HT-29 (cell line): ENCODE measurements around the gene RALGPS2. TPM values are rescaled to one million over a fixed set of nuclear protein-coding genes. Genes with fewer than 3 reads are reported as not detected.
A peak's percentile ranks its signal among the peaks of the same experiment; 100 is the strongest.

Experiments used
- DNase-seq: peaks from one replicate; pipeline ENCODE4 v3.0.0-alpha.2; 2015; ENCODE audit warnings: low spot score
- total RNA-seq: library from RNA; depleted of rRNA; stranded (reverse); fragments of >200 nt; shearing (Covaris generic); gene quantifications from 2 replicates; pipeline ENCODE4 v1.2.3, GENCODE V29; 2014

RALGPS2 gene
- total RNA-seq, 1 experiment from 2014 or later: 11.6 TPM

DNA sequence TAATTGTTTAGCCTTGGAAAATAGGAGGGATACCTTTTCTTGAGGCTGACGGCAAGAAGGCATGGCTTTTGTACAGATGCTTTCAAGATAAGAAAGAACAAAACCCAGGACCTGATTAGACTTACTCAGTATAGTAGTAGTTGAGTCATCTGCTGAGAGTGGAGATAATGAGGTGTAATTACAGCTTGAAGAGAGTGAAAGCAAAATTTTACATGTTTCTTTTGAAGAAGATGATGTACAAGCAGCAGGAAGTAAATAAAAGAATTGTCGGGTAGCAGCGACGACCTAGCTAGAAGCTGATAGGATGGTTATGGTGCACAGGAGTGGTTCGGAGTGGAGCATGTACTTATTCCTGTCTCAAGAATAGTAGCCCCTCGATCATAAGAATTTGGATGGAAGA lies 139.3 kb downstream of the RALGPS2 start:
- no peak for DNase-seq

DNA sequence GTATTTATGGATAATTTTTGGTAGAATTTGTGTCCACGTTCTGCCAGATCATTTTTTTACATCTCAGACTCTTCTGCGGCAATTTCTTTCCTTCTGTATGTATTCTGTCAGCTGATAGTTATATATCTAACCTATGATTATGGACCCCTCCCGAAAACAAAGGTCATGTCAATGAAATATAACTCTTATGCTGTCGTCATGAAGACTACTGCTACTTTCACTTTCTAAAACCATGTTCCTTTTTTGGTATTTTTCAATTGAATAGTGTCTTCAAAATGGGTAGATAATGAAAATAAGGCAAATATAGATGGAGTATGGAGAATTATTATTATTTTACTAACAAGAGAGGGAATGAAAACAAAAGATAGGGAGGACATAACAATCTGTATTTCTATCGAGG lies 142.6 kb downstream of the RALGPS2 start:
- no peak for DNase-seq

DNA sequence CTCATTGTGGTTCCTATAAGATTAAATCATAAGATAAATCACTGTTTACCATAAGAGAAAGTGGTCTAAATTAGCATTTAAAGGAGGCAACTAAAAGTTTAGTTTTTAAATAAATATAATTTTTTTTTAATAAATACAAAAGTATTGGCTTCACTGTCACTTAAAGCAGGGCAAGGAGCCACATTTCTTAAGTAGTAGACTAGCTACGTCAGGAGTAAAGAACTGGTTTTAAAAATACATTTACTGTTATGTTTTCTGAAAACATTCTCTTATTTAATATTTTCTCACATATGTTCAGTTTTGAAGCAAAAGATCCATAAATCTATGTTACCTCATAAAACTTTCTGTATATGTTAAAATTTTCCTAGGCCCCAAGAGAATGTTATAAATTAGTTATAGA lies 143.7 kb downstream of the RALGPS2 start:
- no peak for DNase-seq

DNA sequence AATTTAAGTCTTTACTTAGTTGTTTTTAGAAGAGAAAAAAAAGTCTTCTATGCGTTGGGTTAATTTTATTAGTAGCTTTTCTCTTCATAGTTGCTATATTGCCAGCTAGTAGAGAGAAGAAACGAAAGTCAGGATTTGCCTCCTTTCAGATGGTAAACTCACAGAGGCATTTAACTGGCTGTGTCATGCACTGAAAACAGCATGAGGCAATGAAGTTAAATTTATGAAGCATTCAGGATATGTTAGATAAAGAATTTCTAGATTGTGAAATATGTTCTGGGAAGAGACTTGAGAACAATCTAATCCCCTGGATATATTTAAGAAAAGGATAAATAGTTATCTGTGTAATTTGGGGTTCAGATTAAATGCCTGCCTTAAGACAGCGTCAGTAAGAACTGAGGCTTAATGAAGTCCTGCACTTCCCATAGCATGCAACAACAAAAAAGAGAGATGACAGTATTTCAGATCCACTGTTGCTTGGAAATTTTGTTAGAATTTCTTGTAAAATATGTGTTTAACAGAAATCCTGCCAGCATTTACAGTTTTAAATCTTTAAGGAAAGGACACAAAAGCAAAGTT lies 144.2 kb downstream of the RALGPS2 start:
- DNase-seq: no peak

DNA sequence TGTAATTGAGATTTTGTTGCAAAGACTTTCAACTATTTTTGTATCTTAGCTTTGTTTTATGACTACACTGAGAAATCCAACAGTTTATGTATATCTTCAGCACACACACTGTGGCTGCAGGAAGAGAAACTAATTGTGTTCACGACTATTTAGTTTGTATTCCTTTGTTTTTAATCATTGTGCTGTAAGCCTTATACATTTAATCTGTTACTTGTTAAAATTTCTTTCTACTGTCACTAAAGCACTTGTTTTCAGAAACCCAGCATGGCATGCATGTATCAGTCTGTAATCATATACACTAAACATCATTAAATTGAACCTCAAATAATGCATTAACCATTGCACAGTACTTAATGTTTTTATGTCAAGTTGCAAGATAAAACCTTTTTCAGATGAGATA lies 145.2 kb downstream of the RALGPS2 start:
- no peak for DNase-seq

DNA sequence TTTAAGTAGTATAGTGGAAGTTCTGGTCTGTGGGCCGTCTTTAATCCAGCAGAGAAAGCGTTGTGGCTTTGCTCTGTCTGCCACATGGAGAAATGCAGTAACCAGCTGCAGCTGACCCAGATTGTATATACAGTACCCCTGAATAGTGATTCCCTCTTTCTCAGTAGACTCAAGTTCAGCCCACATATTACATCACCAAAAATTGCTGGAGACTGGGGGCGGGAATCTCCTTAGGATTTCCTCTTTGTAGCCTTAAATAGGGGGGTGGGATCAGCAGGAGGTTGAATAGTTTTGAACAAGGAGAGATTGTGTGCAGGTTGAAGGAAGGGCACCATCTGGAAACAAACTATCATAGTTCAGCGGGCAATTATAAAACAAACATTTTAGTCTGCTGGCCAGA lies 145.9 kb downstream of the RALGPS2 start, which contains the start of gene ANGPTL1:
TSS of gene ANGPTL1 (minus strand) at position 134 of the 400 bp plus-strand sequence. CDS start 5,301 bp downstream, outside the sequence.
- DNase-seq: no peak

DNA sequence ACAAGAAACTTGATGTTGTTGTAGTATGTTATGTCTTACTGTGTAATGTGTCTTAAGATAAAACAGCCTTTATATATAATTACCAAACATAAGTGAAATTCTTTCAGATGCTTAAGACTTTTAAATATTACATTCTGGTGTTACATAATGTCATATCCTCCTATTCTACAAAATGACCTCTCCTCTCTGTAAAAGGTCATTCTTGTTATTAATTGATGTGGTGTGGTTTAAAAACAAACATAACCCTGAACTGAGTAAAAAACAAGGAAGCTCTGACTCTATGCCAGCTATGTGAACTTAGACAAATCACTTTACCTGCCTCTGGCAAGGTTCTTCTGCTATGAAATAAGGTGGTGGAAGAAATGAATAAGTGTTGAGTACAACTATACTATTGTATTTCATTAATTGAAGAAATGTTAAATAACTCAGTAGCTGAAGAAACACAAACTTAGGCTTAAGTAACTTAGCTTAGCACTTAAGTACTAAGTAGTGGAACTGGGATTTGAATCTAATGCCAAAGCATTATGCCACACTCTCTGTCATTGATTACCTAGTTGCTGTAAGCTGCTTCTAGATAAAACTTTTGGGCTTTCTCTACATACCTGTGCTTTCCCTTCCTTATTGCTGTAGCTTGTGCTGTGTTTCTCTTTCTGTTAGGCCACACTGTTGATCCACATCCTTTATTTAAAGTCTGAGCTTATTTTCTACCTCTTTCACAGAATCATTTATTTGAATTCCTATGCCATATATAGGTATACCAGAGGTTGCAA lies 146.7 kb downstream of the RALGPS2 start:
- peak; percentile 41 for DNase-seq

DNA sequence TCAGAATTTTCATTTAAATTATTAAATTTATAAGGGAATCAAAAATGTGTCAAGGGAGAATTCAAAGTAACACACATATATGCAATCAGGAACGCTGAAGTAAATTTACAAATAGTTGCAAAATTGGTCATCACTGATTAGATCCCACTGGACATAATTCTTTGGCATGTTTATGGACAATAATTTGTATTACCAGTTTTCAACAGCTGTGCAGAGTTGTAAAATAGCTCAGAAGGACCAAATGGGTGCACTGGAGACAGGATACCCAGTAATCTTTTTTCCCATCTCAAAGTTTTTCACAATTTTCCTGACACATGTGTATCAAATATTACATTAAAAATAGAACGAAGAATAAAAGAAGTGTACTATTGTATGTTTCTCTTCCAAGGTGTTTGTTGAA lies 149.9 kb downstream of the RALGPS2 start:
- DNase-seq: no peak

DNA sequence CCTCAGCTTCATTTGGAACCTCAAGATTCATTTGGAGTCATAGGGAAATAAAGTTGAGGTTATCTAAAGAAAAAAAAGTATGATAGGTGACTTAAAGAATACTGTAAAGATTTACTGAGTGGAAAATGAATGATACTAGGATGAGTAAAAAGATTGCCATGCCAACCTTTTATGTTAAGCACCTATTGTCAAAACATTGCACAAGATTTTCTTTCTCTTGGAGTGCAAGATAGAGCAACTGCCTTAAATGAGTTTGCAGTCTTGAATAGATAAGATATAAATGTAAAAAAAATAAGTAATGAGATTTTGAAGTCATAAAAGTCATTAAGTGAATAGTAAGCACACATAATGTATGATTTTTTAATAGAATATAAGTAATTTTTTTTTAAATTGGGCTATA lies 150.9 kb downstream of the RALGPS2 start:
- no peak for DNase-seq

DNA sequence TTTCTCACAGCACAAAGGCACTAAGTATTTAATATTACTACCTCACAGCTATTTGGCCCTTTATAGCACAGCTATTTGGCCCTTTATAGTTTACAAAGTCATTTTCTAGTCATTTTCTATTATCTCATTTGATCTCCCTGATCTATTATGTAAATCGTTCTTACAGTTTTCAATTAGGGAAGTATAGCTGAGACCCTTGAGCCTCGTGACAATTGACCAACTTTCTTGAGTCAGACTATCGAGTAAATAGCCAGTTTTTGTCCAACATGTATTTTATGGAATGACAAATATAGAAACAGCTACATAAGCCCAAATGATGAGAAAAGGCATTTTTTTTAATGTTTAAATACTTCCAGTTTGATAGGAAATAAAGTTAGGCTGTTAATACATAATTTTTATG lies 152.9 kb downstream of the RALGPS2 start:
- DNase-seq: no peak

DNA sequence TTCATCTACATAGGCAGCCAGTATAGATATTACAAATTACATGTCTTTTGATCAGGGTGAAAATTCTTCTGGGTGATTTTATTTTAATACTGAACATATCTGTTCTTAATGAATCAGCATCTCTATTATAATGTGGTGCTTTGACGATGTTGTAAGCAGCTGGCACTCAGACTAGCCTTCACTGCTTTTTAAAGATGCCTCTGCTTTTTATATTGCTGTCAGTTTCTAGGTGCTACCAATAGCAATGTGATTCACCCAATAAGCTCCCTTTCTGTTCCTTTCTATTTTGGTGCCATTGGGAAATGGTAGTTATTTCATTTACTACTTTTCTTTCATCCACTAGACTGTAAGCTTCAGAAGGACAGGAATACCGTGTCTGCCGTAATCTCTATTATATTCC lies 156.9 kb downstream of the RALGPS2 start:
- DNase-seq: no peak

DNA sequence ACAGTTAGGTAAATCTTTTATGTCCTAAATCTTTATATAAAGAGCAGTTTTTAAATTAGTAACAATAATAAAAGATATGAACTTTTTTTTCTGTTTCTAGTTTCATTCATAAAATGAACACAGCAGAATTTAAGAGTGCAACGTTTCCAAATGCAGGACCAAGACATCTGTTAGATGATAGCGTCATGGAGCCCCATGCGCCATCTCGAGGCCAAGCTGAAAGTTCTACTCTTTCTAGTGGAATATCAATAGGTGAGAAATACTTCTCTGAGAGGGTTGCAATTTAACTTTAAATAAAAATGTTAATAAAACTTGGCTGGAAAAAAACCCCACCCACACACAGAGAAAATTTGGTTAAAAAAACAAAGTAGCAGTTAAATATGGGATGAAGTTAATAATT lies 160.8 kb downstream of the RALGPS2 start:
- no peak for DNase-seq

DNA sequence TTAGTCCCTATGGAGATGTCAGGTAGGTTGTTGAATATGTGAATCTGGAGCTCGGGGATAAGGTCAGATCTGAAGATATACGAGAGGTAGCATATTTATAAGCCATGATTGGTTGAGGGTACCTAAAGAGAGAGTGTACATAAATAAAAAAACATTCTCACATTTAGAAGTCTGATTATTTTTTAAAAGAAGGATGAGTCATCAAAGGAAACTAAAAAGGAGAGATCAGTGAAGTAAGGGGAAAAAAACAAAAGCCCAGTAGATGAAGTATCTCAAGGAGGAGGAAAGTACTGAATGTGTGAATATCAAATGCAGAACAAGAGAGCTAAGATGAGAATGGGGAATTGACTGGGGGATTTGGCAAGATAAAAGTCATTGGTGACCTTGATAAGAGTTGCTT lies 161.5 kb downstream of the RALGPS2 start:
- DNase-seq: no peak

DNA sequence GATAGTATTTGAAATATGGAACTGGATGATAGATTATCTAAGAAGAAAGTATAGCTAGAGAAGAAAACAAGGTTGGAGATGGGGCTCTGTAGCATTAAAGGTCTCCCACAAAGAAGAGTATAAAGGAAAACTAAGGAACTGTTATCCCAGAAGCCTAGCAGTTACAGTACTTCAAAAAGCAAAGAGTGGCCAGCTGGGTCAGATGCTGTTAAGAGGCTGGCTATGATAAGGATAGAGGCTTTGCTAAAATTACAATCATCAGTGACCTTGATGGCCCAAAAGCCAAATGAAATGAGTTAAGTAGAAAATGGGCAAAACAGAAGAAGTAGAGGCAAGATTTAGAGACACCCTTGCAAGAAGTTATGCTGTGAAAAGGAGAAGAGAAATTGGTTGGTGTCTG lies 170.9 kb downstream of the RALGPS2 start:
- DNase-seq: no peak

DNA sequence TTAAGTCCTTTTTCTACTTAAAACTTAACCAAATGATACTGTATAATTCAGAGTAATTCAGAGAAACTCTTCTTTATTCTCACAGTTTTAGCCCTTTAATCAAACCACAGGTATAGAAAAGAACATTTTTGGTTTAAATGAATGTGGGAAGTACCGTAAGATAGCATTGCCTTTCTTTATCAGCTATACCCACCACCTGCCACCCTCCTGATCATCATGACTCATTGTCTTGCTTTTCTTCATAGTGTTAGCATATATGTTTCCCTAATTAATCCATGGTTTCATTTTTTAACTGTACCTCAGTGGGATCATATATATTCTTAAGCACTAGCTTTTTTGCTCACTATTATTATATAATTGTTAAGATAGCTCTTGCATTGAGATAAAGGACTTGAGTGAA lies 173.4 kb downstream of the RALGPS2 start:
- no peak for DNase-seq

DNA sequence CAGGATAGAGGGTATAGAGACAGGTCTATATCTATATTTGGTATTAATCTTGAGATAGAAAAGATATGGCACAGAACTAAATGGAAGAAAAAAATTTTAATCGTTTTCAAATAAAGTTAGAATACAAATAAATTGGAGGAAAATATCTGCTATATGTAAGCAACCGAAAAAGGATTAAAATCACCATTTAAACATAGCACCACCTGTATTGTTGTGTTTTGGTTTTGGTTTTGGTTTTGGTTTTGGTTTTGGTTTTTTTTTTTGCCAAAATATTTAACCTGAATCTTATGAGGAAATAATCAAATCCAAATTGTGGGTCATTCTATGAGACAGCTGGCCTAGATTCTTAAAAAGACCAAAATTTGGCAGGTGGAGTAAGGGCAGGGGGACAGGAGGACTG lies 174.4 kb downstream of the RALGPS2 start:
- no peak for DNase-seq

DNA sequence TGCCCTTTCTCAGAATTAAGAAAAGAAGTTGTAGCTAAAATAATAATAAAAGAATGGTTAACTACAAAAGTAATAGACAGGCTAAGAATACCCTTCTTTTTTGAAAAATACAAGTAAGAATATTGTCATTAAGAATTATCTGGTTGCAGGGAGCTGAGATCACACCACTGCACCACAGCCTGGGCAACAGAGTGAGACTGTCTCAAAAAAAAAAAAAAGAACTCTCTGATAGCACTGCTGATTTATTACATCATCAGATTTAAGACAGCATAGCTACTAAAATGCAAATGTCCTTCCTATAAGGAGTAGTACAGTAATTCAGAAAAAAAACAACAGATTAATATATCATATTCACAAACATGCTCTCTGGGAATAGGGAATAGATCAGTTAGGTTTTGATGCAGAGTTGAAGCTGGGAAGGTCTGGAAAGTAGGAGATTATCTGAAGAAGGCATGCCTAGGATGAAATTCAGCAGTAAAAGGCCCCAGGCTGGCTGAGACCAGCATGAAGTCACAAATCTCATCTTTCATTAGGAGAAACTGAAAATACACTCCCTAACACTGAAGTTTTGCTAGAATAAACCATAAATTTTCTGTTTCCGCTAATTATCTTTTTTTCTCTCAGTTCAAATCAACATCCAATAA lies 176.6 kb downstream of the RALGPS2 start:
- DNase-seq: no peak

DNA sequence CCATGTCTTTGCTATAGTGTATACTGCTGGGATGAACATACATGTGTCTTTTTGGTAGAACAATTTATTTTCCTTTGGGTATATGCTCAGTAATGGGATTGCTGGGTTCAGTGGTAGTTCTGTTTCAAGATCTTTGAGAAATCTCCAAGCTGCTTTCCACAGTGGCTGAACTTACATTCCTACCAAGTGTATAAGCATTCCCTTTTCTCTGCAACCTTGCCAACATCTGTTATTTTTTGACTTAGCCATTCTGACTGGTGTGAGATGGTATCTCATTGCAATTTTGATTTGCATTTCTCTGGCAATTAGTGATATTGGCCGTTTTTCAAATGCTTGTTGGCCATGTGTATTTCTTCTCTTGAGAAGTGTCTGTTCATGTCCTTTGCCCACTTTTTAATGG lies 183.3 kb downstream of the RALGPS2 start:
- no peak for DNase-seq

DNA sequence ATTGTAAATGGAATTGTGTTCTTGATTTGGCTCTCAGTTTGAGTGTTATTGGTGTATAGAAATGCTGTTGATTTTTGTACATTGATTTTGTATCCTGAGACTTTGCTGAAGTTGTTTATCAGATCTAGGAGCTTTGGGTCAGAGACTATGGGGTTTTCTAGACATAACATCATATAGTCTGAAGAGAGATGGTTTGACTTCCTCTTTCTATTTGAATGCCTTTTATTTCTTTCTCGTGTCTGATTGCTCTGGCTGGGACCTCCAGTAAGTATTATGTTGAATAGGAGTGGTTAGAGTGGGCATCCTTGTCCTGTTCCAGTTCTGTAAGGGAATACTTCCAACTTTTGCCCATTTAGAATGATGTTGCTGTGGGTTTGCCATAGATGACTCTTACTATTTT lies 185.0 kb downstream of the RALGPS2 start:
- DNase-seq: no peak

DNA sequence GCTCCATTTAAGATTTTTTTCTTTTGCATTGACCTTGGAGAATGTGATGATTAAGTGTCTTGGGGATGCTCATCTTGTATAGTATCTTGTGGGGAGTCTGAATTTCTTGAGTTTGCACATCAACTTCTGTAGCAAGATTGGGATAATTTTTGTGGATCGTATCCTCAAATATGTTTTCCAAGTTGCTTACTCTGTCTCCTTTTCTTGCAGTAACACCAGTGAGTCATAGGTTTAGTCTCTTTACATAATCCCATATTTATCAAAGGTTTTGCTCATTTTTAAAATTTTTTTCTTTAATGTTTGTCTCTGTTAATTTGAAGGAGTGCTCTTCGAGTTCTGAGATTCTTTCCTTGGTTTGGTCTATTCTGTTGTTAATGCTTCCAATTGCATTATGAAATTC lies 187.6 kb downstream of the RALGPS2 start:
- DNase-seq: no peak

DNA sequence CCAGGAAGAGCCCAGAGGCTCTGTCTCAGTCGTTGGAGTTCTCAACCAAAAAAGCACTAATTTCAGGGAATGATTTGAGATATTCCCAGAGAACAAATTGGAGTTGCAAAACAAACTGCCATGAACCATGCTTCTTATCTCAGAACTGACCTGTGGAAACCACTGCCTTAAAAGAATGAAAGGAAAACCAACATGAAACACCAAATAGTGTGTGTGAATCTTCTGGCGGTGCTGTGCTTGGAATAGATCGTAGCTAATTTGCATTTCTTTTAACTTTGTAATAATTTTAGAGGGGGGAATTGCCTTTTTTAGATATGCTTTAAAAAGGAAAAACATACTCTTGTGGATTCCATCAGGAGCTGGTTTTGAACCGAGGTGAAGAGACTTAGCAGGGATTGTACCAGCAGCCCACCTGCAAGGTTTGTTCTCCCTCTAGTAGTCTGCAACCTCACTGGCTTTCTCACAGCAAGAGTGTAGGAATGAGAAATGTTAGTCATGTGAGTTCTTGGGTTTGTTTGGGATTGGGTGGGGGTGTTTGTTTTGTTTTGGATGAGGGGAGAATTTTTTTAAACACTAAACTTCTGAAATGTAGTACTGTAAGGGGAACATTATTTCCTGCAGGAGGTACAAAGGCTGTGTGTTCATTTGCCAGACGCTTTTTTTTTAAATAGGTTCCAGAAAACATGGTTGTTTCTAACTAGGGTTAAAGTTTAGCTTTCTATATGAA lies 191.6 kb downstream of the RALGPS2 start:
- no peak for DNase-seq

DNA sequence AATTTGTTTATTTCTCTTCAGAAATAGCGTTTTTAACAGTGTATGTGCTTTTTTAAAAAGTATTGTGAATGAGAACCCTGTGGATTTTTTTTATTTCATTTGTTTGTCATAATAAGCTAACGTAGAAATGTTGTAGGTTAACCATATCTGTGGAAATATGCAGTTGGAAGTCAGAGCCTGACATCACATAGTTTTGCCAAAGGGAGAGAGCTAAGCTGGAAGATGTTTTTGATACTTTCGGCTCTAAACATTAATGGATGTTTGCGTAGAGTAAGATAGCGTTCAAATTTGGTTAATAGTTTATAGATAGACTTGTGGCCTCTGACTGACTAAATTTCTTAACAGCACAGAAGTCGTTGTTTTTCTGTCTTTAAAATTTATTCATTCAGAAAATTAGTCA lies 193.3 kb downstream of the RALGPS2 start:
- no peak for DNase-seq
